HFF-Myc (cell line): ENCODE data around the gene S100A5.

Experiments
- DNase-seq: peaks from one replicate; pipeline ENCODE4 v3.0.0-alpha.2; 2011; ENCODE audit warnings: low read depth; ENCODE audit errors: extremely low read depth
- H3K4me3 ChIP-seq: replicated peaks from 2 replicates; pipeline ENCODE4 v1.5.1; 2011; ENCODE audit warnings: low read depth, mild to moderate bottlenecking, control low read depth, low read length
- CTCF ChIP-seq: IDR thresholded peaks from 2 replicates; pipeline ENCODE4 v1.5.1; 2012; ENCODE audit warnings: mild to moderate bottlenecking, low read depth, low read length, control low read depth; ENCODE audit errors: missing control alignments

The S100A5 gene

GRCh38 chr1:153498746-153499145, 42.0 kb downstream of the S100A5 start:
- no peak for DNase-seq
- no peak overlapping the region for H3K4me3 ChIP-seq
- TF ChIP-seq CTCF = no peak

- H3K4me3 ChIP-seq = no peak overlapping the region
- TF ChIP-seq CTCF = no peak
- no peak for DNase-seq
Observed at GRCh38 chr1:153495536-153495935, 45.2 kb downstream of the S100A5 start.

- no peak overlapping the region for H3K4me3 ChIP-seq
- DNase-seq = no peak
- TF ChIP-seq CTCF = peak; percentile 89
Observed at GRCh38 chr1:153494976-153495535, 45.7 kb downstream of the S100A5 start.

GRCh38 chr1:153493343-153493960, 47.3 kb downstream of the S100A5 start:
- no peak overlapping the region for H3K4me3 ChIP-seq
- TF ChIP-seq CTCF = no peak
- no peak for DNase-seq

GRCh38 chr1:153490272-153491051, 50.3 kb downstream of the S100A5 start:
- no peak overlapping the region for H3K4me3 ChIP-seq
- peak; percentile 66 for DNase-seq
- no peak for TF ChIP-seq CTCF

GRCh38 chr1:153488731-153489130, 52.0 kb downstream of the S100A5 start:
- no peak for DNase-seq
- no peak for TF ChIP-seq CTCF
- no peak overlapping the region for H3K4me3 ChIP-seq
